GM21717 (cell line): ENCODE results near the gene MALAT1.

Experiments
- ATAC-seq: cut with Tn5 transposase; IDR thresholded peaks from one replicate; pipeline ENCODE4 v1.9.1; 2021; ENCODE audit warnings: mild to moderate bottlenecking, moderate library complexity; ENCODE audit not compliant: unreplicated experiment

MALAT1 gene

DNA sequence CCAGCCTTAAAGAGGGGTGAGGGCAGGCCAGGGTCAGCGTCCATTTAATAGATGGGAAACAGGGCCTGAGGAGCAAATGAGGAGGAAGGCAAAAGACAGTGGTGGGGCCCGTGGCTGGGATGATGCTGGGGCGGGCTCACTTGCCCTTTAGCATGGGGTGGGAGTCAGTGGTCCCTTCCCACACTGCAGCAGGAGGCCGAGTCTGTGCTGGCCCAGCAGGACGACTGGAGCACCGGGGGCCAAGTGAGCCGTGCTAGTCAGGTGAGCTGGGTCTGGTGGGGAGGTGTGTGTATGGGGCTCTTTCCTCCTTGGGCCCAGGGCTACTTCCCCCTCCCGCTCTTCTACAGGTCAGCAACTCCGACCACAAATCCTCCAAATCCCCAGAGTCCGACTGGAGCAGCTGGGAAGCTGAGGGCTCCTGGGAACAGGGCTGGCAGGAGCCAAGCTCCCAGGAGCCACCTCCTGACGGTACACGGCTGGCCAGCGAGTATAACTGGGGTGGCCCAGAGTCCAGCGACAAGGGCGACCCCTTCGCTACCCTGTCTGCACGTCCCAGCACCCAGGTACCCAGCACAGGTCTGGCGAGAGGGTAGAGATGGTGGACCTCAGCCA, 38.9 kb downstream of the MALAT1 start:
- no peak for ATAC-seq

DNA sequence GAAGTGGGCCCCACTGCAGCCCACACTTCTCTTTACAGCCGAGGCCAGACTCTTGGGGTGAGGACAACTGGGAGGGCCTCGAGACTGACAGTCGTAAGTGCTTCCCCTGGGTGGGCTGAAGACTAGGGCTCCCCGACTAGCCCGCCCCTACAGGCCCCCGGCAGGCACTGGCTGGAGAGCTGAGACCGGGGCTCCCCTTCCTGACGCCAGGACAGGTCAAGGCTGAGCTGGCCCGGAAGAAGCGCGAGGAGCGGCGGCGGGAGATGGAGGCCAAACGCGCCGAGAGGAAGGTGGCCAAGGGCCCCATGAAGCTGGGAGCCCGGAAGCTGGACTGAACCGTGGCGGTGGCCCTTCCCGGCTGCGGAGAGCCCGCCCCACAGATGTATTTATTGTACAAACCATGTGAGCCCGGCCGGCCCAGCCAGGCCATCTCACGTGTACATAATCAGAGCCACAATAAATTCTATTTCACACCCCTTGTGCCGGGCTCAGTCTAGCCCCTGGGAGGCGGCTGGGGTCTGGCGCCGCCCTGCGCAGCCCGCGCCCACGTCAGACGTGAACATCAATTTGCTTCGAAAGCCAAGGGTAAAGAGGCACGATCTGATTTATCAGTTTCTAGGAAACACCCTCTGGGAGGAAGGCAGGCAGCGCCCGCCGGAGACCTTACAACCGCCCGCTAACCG, 39.5 kb downstream of the MALAT1 start:
- no peak for ATAC-seq

DNA sequence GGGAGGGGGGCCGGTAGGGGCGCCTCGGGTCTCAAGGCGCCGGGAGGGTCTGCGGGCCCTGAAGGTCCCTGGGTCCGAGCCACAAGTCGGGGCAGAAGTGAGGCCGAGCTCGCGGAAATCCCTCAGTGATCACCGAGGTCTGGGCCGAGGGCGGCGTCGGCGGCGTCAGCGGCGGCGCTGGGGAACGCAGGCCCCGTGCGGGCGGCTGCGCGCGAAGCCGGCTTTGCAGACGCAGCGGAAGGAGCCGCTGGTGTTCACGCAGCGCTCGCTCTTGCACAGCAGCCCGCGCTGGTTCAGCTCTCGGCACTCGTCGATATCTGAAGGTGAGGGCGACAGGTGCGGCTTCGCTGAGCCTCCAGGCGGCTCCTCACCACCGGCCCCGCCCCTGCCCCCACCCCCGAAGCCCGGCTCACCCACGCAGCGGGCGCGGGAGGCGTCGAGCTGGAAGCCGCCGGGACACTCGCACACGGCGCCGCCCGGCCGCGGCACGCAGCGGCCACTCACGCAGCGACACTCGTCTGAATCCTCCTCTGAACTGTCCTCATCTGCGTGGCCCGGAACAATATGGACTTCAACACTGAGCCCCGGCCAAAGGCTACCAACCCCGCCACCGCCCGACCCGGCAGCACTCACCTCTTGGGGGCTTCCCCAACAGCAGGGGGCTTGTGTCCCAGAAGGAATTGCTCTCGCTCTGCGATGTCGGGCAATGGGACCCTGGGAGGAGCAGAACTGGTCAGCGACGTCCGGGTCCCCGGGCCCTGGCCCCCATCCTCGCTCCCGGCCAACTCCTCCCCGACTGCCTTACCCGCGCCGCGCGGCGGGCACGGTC, 40.3 kb downstream of the MALAT1 start:
- ATAC-seq = no peak

DNA sequence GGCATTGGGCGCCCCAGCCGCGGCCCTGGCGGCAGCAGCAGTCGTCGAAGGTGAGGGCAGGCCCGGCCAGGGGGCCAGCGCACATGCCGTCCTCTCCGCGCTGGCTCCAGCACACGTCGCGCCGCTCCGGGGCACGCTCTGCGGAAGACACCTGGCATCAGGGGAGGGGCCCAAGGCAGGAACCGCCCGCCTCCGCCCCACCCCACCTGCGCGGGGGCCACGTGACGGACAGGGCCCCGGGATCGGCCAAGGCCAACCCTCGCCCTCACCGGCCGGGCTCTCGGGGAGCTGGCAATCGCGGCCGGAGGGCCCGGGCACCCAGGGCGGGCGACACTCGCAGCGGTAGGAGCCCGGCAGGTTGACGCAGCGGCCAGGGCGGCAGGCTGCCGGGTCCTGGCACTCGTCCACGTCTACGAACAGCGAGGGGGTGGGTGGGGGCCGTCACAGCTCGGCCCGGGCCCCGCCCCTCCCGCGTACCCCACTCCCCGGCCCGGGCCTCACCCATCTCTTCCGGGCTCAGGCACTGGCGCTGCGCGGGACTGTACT, 41.0 kb downstream of the MALAT1 start:
- ATAC-seq = peak; percentile 1

DNA sequence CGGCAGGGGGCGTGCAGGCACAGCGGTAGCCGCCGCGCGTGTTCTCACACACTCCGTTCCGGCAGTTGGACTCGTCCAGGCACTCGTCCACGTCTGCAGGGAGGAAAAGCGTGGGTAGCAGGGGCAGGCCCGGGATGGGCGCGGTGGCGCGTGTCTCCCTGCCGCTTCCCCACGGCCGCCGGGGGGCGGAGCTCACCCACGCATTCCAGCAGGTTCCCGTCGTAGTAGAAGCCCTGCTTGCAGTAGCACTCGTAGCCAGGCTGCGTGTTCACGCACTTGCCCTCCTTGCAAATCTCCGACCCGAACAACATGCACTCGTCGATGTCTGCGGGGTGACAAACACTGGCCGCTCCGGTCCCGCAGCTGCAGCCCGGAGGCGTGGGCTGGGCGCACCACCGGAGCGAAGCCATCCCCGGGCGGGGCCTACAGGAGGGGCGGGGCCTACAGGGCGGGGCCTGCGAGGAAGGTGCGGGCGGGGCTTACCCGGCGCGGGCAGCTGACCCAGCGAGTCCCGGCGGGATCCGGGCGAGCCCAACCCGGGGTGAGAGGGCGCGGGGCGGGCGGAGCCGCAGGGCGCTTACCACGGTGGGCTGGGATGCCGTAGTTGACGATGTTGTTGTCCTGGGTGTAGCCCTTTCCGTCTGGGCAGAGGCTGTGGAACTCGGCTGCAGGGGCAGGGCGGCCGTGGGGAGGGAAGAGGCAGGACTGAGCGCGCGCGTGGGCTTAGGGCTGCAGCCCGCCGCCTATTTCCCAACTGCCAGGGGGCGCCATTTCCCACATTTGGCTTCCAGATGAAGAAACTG, 41.6 kb downstream of the MALAT1 start:
- peak; percentile 47 for ATAC-seq

DNA sequence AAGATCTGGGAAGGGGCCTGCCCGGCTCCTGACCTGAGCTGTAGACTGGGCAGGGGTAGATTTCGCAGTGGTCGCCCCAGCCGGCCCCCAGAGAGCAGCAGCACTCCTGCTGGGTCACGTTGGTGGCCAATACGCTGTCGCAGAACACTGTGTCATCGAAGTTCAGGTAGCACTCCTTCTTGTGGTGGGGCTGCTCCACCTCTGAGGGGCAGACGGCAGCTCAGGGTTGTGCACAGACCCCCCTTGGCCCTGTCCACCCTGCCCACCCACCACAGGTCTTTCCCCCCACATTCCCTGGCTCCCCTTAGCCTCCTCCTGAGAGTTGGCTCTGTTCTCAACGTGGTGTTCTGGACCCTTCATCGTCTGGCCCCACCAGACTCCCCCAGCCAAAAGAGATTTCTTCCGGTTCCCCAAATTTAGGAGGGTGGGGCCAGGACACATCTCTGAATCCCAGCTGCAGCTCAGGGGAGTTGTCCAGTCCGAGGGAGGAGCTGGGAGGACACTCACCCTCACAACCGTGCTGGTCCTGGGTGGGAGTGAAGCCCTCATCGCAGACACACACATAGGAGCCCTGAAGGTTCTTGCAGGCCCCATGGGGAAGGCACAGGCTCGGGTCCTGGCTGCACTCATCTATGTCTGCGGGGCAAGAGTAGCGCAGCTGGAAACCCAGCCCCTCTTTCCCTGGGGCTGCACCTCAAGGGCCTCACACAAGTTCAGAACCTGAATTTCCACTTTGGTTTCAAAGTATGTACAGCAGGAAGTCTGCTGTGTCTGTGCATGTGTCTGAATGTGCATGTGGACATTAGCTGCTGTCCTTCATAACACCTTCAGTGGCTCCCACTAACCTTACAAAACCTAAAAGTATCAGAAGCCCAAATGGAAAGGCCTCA, 42.5 kb downstream of the MALAT1 start:
- ATAC-seq = no peak

DNA sequence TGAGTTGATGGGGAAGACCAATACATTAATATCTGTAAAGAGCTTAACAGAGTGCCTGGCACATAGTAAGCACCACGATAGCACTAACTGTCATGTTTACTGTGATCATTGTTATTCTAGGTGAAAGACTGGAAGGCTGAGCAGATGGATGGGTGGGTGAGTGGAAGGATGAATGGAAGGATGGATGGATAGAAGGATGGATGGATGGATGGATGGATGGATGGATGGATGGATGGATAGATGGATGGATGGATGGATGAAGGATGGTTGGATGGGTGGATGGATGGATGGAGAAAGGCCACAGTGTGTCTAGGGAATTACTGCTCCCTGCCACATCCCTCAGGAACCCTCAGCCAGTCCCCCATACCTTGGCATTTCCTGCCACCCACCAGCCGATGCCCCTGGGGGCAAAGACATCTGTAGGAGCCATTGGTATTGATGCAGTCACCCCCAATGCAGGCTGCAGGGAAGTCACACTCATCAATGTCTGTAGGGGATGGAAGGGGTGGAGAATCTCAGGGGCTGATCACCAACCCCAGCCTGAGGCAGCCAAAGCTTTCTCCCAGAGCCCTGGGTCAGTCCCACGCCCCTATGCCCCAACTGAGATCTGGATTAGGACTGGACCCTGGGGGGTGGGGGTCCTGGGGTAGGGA, 44.0 kb downstream of the MALAT1 start:
- no peak for ATAC-seq

DNA sequence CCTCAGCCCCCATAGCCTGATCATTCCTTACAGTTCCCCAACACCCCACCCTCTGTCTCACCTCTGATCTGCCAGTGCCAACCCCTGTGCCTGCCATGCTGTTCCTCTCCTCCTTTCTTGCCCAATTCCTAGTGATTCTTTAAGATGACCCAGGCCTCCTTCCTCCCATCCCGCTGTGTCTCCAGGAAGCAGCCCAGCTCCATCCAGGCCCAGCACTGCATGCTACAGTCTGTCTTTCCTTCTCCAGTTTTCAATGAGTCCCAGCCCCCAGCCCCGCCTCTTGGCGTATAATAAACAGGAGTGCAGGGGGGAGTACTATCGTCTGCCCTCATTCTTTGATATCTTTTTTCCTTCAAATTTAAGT, 47.0 kb downstream of the MALAT1 start:
- ATAC-seq = no peak

DNA sequence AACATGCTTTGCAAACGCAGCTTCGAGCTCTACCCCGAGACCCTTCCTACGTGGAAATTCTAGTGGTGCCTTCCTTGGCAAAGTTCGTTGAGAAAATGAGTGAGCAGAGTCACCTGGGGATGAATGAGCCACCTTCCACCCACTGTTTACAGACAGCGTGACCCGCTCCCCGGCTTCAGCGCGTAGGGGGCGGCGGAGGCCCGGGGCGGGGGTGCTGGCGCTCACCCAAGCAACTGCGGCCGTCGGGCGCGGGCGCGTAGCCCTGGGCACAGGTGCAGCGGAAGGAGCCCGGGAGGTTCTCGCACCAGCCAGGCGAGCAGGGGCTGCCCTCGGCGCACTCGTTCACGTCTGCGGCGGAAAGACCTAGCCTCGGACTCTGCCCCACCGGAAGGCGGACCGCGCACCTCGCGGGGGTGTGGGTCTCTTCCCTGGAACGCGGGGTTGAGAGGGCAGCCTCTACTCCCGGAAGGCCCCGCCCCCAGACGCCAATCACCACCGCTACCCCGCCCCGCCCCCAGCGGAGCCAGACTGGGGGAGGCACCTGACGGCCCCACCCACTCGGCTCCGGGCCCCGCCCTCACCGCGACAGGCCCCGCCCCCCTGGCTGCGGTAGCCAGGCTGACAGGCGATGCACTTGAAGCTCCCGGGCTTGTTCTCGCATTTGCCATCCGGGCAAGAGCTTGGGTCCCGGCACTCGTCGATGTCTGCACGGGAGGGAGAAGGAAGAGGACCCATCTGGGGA, 47.5 kb downstream of the MALAT1 start:
- peak; percentile 58 for ATAC-seq

DNA sequence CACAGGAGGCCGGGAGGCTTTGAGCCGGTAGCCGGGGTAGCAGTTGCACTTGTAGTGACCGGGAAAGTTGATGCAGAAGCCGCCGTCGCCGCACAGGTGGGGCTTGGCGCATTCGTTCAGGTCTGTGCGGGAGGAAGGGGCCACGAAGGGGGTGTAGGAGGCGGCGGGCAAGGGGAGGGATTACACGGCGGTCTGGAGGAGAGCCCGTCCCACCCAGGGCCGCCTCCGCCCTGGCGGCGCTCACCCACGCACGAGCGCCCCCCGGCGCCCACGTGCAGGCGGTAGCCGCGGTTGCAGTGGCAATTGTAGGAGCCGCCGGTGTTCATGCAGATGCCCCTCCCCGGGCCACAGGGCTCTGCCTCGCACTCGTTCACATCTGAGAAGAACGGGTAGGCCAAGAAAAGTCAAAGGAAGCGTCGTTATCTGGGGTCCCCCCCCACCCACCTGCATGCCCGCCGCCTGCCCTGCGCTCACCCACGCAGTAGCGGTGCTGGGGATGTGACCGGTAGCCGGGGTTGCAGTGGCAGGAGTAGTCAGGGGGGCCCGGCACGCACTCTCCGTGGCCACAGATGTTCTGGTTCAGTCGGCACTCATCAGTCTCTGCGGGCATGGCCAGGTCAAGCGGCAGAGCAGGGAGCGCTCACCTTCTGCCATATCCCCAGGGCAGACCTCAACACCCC, 48.7 kb downstream of the MALAT1 start:
- no peak for ATAC-seq

DNA sequence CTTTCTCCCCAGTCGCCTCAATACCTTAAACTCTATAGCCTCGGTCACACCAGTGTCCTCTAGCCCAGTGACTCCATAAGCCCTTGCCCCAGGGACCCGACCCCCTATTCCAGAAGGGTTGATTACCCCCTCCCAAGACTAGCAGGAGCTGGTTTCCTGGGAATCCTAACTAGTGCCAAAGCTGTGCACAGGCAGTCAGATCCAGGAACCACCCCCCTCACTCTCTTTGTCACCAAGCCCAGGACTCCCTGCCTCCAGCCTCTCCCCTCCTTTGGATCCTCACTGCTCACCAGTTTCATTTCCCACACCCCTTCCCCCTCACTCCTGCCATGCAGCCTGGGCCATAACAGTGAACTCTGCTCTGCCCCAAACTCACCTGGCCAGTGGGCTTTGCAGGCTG, 49.5 kb downstream of the MALAT1 start:
- ATAC-seq = no peak

DNA sequence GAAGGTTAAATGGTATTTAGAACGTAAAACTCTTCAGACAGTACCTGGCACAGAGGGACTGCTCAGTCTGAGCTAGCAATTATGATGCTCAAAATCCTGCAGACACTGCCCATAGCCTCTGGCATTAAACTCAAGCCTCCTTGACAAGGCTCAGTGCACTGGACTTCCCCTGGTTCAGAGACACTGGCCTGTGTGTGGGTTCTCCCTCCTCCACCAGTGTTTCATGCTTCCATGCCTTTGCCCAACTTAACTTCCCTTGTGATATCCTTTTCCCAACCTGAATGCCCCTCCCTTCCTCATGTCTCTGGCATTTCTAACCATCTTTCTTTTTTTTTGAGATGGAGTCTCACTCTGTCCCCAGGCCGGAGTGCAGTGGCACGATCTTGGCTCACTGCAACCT, 50.3 kb downstream of the MALAT1 start:
- ATAC-seq = no peak

DNA sequence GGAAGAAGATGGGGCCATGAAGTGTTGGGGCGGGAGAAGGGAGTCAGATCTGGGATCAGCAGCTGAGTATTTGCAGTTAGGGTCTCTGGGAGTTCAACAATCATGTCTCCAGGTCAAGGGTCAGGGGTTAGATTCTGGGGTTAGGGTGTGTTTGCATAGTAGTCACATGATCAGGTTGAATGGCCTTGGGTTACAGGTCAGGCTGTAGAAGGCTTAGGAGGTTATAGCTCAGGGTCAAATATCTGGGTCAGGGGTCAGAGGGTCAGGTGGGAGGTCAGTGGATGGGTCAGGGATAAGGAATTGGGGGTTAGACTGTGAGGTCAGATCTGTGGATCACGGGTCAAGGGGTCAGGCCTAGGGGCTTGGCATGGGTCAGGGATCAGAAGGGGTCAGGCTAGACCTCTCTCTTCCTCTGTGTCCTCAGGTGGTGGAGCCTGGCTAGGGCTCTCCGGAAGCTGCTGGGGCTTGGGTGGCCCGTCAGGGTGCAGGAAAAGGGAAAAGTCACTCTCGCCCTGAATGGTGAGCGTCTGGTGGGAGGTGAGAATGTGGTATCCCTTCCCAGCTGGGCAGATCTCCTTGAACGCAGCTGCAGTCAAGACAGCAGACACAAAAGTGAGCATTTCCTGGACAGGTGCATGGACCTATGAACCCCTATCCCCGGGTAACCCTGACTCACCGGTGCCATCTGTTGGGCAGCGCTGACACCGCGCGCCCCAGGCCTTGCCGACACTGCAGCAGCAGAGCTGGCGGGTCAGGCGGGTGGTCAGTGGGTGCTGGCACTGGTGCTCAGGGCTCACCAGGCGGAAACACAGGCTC, 52.9 kb downstream of the MALAT1 start:
- ATAC-seq = no peak

DNA sequence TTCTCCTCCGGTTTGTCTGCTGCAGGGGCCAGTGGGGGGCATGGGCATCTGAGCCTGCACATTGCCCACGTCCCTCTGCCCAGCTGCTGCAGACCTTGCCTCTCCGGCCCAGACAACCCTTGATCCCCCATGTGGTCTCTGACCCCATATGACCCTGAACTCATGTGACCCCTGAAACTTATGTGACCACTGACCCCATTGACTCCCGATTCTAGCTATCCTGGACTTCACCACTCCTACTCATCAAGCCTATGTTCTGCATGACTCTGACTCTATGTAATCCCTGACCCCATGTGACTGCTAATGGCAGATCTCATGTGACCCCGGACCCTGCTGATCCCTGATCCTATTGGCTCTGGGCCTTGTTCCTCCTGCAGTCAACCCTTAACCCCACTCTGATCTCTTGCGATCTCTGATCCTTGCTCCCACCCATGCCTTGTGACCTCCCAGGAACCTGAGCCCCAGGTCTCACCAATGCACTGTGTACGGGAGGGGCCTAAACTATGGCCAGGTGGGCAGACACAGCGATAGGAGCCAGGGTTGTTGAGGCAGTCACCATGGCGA, 53.6 kb downstream of the MALAT1 start:
- no peak for ATAC-seq

DNA sequence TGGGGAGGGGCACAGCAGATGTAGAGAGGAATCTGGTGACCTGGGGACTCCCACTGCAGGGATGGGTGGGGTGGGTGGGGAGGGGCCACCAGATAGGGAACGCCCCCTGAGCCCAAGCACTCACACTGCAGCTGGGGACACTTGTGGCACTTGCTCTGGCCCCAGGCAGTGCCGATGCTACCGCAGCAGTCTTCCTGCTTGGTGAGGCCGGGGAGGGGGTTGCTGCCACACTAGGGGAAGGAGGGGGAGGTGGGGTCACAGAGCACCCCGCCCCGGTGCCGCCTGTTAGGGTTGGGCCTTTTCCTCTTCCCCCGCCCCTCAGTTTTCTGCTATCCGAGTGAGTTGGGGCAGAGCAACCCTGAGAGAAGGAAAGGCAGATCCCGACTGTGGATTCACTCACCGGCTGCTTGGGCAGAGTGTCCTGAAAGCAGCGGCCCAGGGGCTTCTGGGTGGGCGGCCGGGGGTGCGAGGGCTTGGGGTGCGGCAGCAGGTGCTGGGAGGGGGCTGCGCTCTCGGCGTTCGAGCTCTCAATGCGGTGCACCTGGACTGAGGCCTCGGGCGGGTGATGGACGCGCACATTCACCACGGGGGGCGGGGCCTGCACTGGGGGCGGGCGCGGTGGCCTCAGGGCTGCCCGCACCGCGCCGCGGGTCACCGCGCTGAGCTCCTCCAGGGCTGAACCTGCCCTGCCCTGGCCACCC, 54.6 kb downstream of the MALAT1 start:
- no peak for ATAC-seq

DNA sequence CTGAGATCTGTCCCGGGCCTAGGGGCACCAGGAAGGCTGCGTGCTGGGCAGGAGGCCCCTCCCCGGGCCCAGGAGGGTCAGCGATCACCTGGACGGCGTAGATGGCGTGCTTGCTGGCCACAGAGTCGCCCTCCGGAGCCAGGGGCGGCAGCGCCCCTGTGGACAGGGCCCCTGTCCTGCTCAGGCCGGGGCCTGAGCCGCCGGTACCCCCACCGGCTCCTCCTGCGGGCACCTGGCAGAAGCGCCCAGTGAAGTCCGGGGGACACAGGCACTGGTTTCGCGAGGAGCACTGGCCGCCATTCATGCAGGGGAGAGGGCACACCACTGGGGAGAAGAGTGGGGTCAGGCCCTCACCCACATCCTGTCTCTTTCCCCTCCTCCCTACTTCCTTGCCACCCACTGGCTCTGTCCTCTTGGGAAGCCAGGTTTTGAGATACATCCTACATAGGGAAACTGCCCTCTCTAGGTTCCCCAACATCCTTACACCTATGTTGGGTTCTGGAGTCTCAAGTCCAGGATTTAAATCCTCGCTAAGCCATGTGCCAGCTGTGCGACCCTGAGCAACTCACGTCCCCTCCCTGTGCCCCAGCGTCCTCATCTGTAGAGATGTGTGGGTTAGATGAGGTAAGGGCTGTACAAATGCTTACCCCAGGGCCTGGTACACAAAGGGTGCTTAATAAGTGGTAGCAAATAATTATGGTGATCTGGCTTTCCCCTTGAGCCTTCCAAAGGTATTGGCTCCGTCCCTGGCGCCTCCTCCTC, 55.4 kb downstream of the MALAT1 start:
- no peak for ATAC-seq
